Measurements from ENCODE around the gene NBEAL2.
A peak's percentile ranks its signal among the peaks of the same experiment; 100 is the strongest.

- TF ChIP-seq CTCF (IDR thresholded peaks at IDR 0.05 in 2 of 3, conservative IDR thresholded peaks at IDR 0.05 in 1 of 3; ENCODE audit: control insufficient read depth in 2 of 3, extremely low read depth in 1 of 3, insufficient read depth in 1 of 3, low read depth in 3 of 3, low read length in 3 of 3) = peak in 1 of 3 experiments; percentile 22; a peak in 1 of 6 replicates
- TF ChIP-seq HDGF (IDR thresholded peaks at IDR 0.05) = no peak
- TF ChIP-seq MEF2A (IDR thresholded peaks at IDR 0.05; ENCODE audit: insufficient read depth, low read depth, low read length) = no peak
These were observed 45.5 kb downstream of the NBEAL2 start for GRCh38 chr3:47024932-47025331.

All from GM12878 (cell line).